Panc1 (cell line): ENCODE results near the gene PIWIL4.

Experiments used
- POLR2AphosphoS5 ChIP-seq: IDR thresholded peaks from 2 replicates; pipeline ENCODE4 v1.6.1; 2012; ENCODE audit warnings: mild to moderate bottlenecking, low read depth, low read length, moderate library complexity
- SIN3A ChIP-seq: IDR thresholded peaks from 2 replicates; pipeline ENCODE4 v1.6.1; 2012; ENCODE audit warnings: low read depth, mild to moderate bottlenecking, low read length, moderate library complexity, borderline replicate concordance; ENCODE audit not compliant: insufficient read depth
- TCF7L2 ChIP-seq: IDR thresholded peaks from 2 replicates; pipeline ENCODE4 v1.6.1; 2011; ENCODE audit warnings: mild to moderate bottlenecking, low read depth, low read length, inconsistent platforms
- TF ChIP-seq, protein P1 (sequence below): fragments of 450-650 bp; IDR thresholded peaks from 2 replicates; pipeline ENCODE4 v1.5.1; 2017; ENCODE audit warnings: mild to moderate bottlenecking
- TF ChIP-seq, protein P2 (sequence below), 2 experiments: IDR thresholded peaks; 2 replicates each; pipeline ENCODE4 v1.6.1; 2011 to 2012; ENCODE audit warnings: low read depth in 2 of 2, control low read depth in 1 of 2, low read length in 1 of 2, mild to moderate bottlenecking in 1 of 2, moderate library complexity in 1 of 2; ENCODE audit not compliant: insufficient read depth in 1 of 2

DNA sequence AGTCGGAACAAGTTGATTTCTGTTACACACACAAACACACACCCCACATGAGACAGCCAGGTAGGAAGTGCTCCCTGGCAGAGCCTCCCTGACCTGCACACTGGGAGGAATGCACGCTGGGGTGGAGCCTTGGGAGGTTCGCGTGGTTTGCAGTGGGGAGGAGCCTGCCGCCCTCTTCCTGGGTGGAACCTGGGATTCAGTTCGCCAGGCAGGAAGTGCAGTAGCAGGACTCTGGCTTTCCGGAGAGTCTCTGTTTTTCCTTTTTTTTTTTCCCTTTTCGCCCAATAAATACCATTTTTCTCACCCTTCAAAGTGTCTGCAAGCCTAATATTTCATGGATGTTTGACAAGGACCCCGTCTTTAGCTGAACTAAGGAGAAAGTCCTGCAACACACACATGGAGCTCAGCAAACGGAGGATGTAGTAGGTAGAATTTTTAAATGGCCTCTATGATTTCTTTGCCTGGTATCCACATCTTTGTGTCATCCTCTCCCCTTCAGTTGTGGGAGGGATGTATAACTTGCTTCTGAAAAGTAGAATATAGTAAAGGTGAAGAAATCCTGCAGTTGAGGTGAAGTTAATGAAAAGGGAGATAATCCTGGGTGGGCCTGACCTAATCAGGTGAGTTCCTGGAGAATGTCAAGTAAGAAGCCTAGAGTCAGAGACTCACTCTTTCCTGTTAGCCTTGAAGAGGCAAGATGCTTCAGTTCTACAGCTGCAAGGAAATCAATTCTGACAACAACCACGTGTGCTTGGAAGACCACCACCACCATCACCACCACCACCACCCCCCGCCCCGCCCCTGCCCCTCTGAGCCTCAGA lies 72.9 kb downstream of the PIWIL4 start:
- TF ChIP-seq, protein P1, sequence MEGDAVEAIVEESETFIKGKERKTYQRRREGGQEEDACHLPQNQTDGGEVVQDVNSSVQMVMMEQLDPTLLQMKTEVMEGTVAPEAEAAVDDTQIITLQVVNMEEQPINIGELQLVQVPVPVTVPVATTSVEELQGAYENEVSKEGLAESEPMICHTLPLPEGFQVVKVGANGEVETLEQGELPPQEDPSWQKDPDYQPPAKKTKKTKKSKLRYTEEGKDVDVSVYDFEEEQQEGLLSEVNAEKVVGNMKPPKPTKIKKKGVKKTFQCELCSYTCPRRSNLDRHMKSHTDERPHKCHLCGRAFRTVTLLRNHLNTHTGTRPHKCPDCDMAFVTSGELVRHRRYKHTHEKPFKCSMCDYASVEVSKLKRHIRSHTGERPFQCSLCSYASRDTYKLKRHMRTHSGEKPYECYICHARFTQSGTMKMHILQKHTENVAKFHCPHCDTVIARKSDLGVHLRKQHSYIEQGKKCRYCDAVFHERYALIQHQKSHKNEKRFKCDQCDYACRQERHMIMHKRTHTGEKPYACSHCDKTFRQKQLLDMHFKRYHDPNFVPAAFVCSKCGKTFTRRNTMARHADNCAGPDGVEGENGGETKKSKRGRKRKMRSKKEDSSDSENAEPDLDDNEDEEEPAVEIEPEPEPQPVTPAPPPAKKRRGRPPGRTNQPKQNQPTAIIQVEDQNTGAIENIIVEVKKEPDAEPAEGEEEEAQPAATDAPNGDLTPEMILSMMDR: no peak
- TF ChIP-seq, protein P2, sequence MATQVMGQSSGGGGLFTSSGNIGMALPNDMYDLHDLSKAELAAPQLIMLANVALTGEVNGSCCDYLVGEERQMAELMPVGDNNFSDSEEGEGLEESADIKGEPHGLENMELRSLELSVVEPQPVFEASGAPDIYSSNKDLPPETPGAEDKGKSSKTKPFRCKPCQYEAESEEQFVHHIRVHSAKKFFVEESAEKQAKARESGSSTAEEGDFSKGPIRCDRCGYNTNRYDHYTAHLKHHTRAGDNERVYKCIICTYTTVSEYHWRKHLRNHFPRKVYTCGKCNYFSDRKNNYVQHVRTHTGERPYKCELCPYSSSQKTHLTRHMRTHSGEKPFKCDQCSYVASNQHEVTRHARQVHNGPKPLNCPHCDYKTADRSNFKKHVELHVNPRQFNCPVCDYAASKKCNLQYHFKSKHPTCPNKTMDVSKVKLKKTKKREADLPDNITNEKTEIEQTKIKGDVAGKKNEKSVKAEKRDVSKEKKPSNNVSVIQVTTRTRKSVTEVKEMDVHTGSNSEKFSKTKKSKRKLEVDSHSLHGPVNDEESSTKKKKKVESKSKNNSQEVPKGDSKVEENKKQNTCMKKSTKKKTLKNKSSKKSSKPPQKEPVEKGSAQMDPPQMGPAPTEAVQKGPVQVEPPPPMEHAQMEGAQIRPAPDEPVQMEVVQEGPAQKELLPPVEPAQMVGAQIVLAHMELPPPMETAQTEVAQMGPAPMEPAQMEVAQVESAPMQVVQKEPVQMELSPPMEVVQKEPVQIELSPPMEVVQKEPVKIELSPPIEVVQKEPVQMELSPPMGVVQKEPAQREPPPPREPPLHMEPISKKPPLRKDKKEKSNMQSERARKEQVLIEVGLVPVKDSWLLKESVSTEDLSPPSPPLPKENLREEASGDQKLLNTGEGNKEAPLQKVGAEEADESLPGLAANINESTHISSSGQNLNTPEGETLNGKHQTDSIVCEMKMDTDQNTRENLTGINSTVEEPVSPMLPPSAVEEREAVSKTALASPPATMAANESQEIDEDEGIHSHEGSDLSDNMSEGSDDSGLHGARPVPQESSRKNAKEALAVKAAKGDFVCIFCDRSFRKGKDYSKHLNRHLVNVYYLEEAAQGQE (IDR thresholded peaks at IDR 0.05; ENCODE audit: insufficient read depth in 1 of 2, low read depth in 2 of 2, low read length in 1 of 2): no peak
- TF ChIP-seq POLR2AphosphoS5: no peak
- no peak for TF ChIP-seq SIN3A
- TF ChIP-seq TCF7L2: no peak
